NCI-H526 (cell line): ENCODE measurements around the gene FCHO2.

Experiments
- DNase-seq, 2 experiments: peaks; one replicate each; lab custom pipeline; 2025; lab: John Stamatoyannopoulos, UW

FCHO2 gene

GRCh38 chr5:73135429-73136054 is 179.7 kb downstream of the FCHO2 start:
- peak in 1 of 2 experiments; percentile 45 for DNase-seq

- no peak for DNase-seq
These were observed 180.3 kb downstream of the FCHO2 start for GRCh38 chr5:73136055-73136562.

DNA sequence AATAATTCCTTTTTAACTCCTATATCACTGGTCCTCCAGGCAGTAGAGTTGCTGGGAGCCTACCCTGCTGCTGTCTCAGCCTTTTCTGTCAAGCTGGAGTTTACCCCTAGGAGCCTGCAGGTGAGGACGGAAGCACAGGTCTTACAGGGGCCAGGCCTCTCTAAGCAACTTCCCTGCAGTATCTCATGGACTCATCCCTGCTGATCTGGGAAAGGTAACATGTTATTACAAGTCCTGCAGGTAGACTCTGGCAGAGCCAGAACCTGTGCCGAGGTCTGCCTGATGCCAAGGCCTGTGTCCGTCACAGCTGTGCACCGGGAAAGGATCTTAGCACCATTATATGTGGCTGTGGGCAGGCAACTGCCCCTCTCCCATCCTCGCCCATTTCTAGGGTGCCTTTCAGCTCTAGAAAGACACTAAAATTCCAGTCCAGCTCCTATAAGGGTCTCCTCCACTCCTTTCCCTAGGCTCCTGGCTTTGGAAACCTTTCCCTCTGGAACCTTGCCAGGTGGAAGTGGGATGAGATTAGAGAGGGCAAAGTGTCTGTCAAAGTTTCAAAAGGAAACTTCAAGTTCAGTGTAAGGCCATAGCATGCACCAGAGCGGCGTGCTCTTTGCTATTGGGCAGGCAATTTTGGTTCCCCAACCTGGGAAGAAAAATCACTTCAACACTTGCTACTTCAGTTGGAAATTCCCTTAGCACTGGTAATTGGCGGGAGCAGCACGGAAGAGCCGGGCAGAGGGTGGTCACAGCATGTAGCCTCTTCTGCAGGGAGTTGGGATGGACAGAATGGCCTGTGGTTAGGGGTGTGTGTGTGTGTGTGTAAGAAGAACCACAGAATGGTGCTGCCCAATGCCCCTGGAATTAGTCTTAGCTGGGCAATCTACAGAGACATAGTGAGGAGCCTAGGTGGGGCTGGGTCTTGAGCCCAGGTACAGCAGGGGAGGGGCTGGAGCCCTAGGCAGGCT is 182.0 kb downstream of the FCHO2 start:
- no peak for DNase-seq

DNA sequence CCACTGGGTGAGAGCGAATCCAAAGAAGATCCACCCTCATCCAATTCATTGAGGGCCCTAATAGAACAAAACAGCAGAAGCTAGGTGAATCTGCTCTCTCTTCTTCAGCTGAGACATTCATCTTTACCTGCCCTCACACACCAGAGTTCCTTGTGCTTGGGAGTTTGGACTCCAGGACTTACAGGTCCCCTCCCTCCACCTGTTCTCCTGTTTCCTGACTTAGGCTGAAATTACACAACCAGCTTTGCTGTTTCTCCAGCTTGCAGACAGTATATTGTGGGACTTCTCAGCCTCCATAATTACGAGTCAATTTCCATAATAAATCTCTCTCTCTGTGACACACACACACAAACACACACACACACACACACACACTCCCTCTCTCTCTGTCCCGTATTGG is 183.6 kb downstream of the FCHO2 start:
- no peak for DNase-seq
